Fibroblast of peridontal ligament (primary cell): ENCODE results near the gene CELA2B.
"Not testable (repeated sequence)": the region's sequence is repeated elsewhere in the genome, so short reads cannot be mapped to it uniquely, and the experiment has no call there.

Experiments
- DNase-seq: peaks from one replicate; pipeline ENCODE4 v3.0.0-alpha.2; 2010; ENCODE audit errors: extremely low read depth

Gene CELA2B

DNA sequence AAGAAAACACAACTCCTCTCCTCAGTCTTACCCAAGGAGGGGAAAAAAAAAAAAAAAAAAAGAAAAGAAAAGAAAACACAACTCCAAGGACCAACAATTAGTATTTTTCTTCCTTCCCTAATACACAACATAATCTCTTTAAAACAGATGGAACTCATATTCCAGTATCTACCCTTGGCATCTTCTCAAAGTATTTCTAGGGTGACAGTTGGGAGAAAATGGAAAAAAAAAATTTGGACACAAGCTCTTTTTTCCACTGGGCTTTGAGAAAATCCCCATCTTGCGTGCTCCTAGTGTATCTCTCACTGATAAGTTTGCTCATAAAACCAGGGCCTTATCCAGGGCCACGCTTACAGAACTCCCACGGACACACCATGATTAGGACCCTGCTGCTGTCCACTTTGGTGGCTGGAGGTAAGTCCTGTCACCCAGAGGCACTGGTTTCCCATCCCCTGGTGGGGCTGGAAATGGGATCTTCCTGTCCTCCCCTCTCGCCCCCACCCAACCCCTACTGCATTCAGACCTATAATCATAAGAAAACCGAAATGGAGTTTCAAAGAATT is at the start of gene CELA2B:
Gene CELA2B (plus strand): TSS at position 353 of the 563 bp plus-strand sequence. CDS start 22 bp downstream, at position 375.
- DNase-seq: no peak

GRCh38 chr1:15426492-15427279 is 49.2 kb upstream of the CELA2B start:
- no peak for DNase-seq

DNA sequence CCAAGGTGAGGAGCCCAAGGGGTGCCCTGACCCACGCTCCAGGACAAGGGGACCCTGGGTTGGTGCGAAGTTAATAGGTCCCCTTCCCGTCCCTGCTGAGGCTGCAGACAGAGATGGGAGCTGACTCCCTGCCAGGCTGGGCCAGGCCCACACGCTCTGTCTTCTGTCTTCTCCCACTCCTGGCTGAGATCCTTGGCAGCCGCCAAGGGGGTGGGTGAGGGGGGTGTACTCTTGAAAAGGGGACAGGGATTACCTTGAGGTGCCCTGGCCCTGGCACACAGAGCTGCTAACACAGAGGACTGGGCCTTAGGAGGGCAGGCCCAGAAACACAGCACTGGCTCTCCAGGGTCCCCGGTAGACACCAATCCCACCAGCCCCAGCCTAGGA is 48.6 kb upstream of the CELA2B start:
- DNase-seq: no peak

GRCh38 chr1:15428252-15428651 is 47.7 kb upstream of the CELA2B start:
- DNase-seq: not testable (repeated sequence)

DNA sequence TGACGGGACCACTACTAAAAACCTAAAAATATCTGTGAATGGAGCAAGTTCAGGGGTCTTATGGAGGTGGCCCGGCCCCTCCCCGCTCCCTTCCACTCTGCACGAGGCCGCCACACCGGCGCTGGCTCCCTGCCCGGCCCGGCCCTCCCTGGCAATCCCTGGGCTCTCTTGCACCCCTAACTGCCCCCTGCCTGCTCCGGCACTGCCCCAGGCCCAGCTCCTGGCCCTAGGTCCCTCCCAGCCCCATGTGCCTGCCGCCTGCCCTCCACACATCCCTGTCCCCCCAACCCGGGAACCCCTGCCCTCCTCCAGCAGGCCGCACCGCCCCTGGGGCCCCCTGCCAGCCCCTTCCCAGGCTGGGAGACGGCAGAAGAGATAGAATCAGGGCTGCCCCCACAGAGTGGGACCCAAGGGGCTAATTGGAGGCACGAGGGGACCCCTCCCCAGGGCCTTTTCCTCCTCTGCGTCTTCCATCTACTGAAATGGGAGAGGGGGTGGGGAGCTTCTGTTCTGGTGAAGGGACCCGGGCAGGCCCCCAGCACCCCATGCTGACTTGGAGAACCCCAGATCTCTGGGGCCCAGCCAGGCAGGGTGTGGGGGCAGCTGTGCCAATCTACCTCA is 47.0 kb upstream of the CELA2B start:
- DNase-seq: no peak

DNA sequence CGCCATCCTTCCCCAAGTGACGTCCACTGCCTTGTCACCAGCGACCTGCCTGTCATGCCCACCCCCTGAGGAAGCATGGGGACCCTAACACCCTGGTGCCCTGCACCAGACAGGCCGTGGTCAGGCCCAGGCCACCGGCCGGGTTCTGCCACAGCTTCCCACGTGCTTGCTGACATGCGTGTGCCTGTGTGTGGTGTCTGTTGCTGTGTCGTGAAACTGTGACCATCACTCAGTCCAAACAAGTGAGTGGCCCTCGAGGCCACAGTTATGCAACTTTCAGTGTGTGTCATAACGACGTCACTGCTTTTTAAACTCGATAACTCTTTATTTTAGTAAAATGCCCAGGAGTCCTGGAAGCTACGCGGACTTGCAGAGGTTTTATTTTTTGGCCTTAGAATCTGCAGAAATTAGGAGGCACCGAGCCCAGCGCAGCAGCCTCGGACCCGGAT is 46.2 kb upstream of the CELA2B start:
- peak; percentile 78 for DNase-seq

DNA sequence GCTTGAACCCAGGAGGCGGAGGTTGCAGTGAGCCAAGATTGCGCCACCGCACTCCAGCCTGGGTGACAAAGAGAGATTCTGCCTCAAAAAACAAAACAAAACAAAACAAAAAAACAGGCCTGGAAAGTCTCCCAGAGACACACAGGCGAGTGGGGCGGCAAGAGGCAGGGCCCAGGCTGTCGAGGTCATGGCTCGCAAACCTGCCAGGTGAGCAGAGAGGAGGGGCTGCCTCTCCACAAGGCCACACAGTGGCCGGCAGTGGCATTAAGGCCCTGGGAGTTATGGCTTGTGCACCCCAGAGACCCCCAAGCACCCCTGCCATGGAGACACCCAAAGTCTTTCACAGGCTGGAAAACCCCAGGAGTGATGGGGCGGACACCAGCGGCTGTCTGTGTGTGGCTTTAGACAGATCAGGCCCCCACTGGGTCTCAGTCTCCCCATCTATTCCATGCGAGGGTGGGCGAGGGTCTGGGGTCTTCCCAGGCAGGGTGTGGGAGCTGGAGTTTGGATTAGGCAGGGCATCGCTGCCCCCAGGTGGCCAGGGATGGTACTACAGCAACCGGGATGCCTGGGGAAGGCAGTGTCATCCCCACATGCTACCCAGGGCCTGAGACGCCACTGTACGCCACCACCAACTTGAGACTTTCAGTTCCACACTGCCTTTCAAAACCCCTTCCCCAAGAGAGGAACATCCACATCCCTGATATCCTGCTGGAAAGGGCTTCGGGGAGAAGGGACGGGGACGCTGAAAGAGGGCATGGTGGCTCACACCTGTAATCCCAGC is 44.9 kb upstream of the CELA2B start:
- peak; percentile 45 for DNase-seq

GRCh38 chr1:15431571-15431948 is 44.3 kb upstream of the CELA2B start:
- no peak for DNase-seq

DNA sequence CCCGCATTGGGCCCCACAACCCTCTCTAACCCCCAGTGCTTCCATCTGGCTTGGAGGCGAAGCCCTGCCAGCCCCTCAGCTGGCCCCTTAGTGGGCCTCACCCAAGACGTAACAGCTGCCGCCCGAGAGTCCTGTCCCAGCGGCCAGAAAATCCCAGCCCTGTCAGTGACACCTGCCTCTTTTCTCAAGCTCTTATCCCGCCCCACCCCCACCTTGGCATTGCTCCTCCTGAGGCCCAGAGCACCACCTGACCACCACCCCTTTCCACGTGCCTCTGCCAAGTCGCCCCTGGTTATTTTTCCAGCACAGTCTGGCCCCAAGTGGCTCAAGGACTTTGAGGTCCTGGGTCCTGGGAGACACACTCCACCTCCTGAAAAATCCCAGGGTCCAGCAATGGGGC is 43.6 kb upstream of the CELA2B start:
- DNase-seq: no peak

DNA sequence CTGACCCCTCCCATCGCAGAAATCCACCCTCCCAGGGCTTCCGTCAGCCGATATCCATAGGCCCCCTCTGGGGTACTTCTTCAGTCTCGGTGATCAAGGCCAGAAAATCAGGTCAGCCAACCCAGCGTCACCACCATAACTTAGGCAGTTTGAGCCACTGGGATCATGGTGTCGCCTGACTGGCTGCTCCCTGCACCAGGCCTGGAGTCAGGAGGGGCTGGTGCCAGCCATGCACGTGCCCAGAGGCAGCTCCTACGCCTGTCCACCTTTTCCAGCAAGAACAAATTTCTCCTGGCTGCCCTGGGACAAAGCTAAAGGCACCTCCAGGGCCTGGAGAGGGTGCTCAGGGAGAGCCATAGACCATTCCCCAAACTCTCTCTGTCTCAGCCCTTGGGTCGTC is 42.4 kb upstream of the CELA2B start:
- DNase-seq: no peak

- peak; percentile 83 for DNase-seq
Measured at GRCh38 chr1:15434739-15435138, 41.2 kb upstream of the CELA2B start.

DNA sequence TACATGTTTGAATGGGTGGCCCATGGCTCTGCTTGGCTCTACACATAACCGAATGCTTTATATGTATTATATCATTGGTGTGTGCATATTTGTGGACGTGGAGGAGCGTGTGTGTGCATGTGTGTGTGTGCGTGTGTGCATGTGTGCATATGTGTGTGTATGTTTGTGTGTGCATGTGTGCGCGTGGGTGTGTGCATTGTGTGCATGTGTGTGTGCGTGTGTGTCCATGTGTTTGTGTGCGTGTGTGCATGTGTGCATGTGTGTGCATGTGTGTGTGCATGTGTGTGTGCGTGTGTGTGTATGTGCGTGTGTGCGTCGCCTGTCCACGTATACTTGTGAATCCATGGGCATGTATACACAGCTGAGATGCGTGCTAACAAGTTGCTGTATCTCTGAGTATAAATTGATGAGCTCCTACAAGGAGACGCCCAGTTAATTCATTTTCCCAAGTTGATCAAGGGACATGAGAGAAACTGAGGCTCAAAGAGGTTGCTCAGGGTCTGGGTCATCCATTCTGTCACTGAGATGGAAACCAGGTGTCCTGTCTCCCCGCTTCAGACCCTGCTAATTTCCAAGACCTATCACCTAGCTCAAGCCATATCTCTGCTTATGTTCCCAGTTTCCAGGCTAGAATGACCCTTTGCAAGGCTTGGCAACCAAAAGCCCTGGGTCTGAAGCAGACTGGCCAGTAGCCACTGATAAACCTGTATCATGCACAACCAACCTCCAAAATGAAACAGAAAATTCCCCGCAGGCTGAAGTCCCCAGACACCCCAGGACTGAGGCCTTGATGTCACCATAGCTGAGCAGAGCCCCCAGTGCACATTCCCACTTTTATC is 40.4 kb upstream of the CELA2B start:
- DNase-seq: no peak

DNA sequence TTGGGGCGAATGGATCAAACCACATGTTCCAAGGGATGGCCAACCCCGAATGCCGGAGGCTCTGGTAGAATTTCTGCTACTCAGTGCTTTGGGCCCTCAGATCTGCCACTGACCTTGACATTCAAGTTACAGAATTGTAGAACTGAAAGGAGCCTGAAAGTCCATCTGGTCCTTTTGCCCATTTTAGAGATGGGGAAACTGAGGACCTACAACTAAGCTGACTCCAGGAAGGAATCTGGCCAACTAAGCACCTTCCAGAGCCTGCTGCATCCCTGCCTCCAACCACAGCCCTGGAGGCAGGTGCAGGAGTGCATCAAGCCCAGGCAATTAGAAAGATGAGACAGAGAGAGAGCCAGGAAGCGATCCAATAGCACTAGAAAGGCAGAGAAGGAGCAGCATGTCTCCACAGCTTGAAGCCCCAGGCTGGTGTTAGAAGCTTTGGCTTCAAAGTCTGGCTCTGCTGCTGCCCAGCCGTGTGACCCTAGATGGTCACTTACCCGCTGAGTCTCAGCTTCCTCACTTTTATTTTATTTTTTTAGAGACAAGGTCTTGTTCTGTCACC is 38.9 kb upstream of the CELA2B start:
- DNase-seq: no peak

DNA sequence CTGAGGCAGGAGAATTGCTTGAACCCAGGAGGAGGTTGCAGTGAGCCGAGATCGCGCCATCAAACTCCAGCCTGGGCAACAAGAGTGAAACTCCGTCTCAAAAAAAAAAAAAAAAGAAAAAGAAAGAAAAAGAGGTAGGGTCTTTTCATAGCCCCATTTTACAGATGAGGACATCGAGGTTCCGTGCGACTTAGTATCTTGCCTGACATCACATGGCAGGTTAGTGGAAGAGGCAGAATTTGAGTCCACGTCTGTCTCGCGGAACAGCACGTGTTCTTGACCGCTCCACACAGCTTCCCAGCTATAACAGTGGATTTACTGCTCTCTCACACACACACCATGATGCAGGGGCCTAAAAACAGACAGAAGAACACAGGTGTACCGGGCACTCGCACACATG is 36.6 kb upstream of the CELA2B start:
- no peak for DNase-seq

GRCh38 chr1:15440357-15440756 is 35.5 kb upstream of the CELA2B start:
- DNase-seq: no peak

DNA sequence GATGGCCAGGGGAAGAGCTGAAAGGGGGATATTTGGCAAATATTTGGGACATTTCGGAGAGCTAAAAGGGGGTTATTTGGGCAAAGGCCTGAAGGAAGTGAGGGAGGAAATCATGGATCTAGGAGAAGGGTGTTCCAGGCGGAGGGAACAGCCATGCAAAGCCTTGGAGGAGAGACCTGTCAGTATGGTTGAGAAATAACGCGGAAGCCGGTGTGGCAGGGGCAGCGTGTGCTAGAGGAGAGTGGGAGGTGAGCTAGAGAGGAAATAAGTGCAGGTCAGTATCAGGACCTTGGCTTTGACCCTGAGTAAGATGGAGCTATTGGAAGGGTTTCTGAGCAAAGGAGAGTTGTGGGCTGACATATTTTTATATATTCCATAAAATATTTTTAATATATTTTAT is 34.7 kb upstream of the CELA2B start:
- no peak for DNase-seq

- no peak for DNase-seq
Measured at GRCh38 chr1:15442119-15442518, 33.8 kb upstream of the CELA2B start.

DNA sequence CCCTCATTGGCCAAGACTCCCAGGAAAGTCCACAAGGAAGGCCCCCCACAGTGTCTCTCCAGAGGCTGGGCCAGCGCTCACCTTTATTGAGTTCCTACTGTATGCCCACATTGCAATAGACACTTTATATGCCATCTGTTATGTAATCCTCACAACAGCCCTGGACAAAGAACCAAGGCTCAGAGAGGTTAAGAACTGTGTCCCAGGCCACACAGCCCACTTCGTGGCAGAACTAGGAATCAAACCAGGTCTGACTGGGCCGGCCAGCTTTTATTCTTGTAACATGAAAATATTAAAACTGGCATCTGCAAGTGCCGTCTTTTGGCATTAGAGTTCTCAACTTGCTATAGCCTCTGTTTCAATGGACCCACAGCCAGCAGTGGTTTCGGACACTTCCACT is 33.1 kb upstream of the CELA2B start:
- DNase-seq: no peak

- no peak for DNase-seq
Measured at GRCh38 chr1:15443281-15443680, 32.6 kb upstream of the CELA2B start.

GRCh38 chr1:15444468-15445389 is 31.2 kb upstream of the CELA2B start:
- DNase-seq: no peak
